ENCODE measurements around the gene CORIN. TPM values are rescaled to one million over a fixed set of nuclear protein-coding genes. Genes with fewer than 3 reads are reported as not detected.

CORIN gene
- total and polyA plus RNA-seq, 2 of the 4 experiments (the other 2 are of a cell fraction), result 20.3 to 24.7 TPM

DNA sequence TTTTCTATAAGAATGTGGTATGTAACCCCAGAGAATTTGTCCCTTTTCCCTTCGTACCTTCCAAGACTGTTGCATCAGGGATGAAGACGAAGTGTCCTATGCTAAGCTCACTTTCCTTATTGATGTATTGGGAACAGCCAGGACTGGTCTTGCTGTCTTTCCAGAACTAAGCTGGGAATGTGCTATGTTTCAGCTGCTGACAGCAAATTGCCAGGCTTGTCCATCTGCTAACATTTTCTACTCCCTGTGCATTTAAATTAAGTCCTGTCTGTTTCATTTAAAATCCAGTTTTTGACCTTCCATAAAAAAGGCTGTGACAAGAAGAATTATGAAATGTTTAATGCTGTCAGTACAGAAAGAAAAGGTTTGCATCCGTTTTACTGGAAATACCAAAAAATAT, 264.9 kb downstream of the CORIN start:
- peaks cover 36% of the 10 kb centered on the region for H3K36me3 ChIP-seq (ENCODE audit: control insufficient read depth, insufficient read depth, low read length)
- H2AK5ac ChIP-seq (ENCODE audit: low read depth, low read length), result no peak overlapping the region
- no peak overlapping the region for H2AFZ ChIP-seq (replicated peaks; ENCODE audit: low read length, poor library complexity)
- no peak for TF ChIP-seq CHD1 (IDR thresholded peaks at IDR 0.05; ENCODE audit: low read depth, low read length)
- TF ChIP-seq FOS (IDR thresholded peaks at IDR 0.05; ENCODE audit: low read depth, low read length), result no peak
- TF ChIP-seq SMC3 (IDR thresholded peaks at IDR 0.05; ENCODE audit: low read depth, low read length), result no peak
- TF ChIP-seq, protein P1, sequence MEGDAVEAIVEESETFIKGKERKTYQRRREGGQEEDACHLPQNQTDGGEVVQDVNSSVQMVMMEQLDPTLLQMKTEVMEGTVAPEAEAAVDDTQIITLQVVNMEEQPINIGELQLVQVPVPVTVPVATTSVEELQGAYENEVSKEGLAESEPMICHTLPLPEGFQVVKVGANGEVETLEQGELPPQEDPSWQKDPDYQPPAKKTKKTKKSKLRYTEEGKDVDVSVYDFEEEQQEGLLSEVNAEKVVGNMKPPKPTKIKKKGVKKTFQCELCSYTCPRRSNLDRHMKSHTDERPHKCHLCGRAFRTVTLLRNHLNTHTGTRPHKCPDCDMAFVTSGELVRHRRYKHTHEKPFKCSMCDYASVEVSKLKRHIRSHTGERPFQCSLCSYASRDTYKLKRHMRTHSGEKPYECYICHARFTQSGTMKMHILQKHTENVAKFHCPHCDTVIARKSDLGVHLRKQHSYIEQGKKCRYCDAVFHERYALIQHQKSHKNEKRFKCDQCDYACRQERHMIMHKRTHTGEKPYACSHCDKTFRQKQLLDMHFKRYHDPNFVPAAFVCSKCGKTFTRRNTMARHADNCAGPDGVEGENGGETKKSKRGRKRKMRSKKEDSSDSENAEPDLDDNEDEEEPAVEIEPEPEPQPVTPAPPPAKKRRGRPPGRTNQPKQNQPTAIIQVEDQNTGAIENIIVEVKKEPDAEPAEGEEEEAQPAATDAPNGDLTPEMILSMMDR (conservative IDR thresholded peaks at IDR 0.05; ENCODE audit: low read depth, low read length), result no peak
- TF ChIP-seq RFX5 (IDR thresholded peaks at IDR 0.05; ENCODE audit: low read depth, low read length), result no peak
- no peak for TF ChIP-seq NFE2L2 (IDR thresholded peaks at IDR 0.05; ENCODE audit: low read depth, low read length)
- TF ChIP-seq, protein P2, sequence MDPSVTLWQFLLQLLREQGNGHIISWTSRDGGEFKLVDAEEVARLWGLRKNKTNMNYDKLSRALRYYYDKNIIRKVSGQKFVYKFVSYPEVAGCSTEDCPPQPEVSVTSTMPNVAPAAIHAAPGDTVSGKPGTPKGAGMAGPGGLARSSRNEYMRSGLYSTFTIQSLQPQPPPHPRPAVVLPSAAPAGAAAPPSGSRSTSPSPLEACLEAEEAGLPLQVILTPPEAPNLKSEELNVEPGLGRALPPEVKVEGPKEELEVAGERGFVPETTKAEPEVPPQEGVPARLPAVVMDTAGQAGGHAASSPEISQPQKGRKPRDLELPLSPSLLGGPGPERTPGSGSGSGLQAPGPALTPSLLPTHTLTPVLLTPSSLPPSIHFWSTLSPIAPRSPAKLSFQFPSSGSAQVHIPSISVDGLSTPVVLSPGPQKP (IDR thresholded peaks at IDR 0.05; ENCODE audit: borderline replicate concordance, low read depth, low read length), result no peak
- TF ChIP-seq MXI1 (IDR thresholded peaks at IDR 0.05; ENCODE audit: borderline replicate concordance, low read depth, low read length), result no peak
- TF ChIP-seq RCOR1 (IDR thresholded peaks at IDR 0.05; ENCODE audit: insufficient replicate concordance, low read length), result no peak
- TF ChIP-seq BHLHE40 (IDR thresholded peaks at IDR 0.05; ENCODE audit: low read depth, low read length), result no peak
- no peak for TF ChIP-seq MAZ (IDR thresholded peaks at IDR 0.05; ENCODE audit: borderline replicate concordance, low read depth, low read length)
- no peak for TF ChIP-seq RAD21 (IDR thresholded peaks at IDR 0.05; ENCODE audit: low read length)
- TF ChIP-seq POLR2A (IDR thresholded peaks at IDR 0.05; ENCODE audit: low read depth, low read length), result no peak
- no peak for TF ChIP-seq CEBPB (IDR thresholded peaks at IDR 0.05; ENCODE audit: low read depth, low read length)
- no peak for TF ChIP-seq MAFK (IDR thresholded peaks at IDR 0.05; ENCODE audit: low read depth, low read length)
- H3K23ac ChIP-seq (ENCODE audit: low read depth, low read length), result no peak overlapping the region
- intact Hi-C loops (cut with micrococcal nuclease) (no loop called here), dilution Hi-C loops (cut with HindIII; ENCODE audit: low sequenced_read_pairs, unreplicated experiment) (no loop called here), in situ Hi-C loops (cut with MboI; ENCODE audit: low sequenced_read_pairs) (loop anchor here (25.0 kb wide), 1 partner anchor 636 kb away; no protein-coding TSS in a partner anchor)
- no peak overlapping the region for H2BK20ac ChIP-seq (ENCODE audit: low read depth, low read length)
- no peak overlapping the region for H3K56ac ChIP-seq (ENCODE audit: extremely low read depth, insufficient read depth, low read length)
- H3K4ac ChIP-seq (ENCODE audit: low read depth, low read length), result no peak overlapping the region
- no peak overlapping the region for H3K14ac ChIP-seq (replicated peaks; ENCODE audit: low read depth, low read length)
- no TSS peak for BruUV-seq (replicated peaks)
- H3K18ac ChIP-seq (ENCODE audit: low read depth, low read length), result no peak overlapping the region
- no peak overlapping the region for H4K91ac ChIP-seq (ENCODE audit: insufficient read depth, low read depth, low read length)
- WGBS, 2 experiments (ENCODE audit: extremely low coverage in 2 of 2, insufficient read length in 1 of 2), result 100% methylated on average over 2 of the region's 3 CpGs; no CpG with 5 or more reads in 1 of the 2 experiments
- H3K9me3 ChIP-seq (ENCODE audit: control insufficient read depth, insufficient read depth, low read length), result no peaks in the 10 kb centered on the region
- H3K9ac ChIP-seq (ENCODE audit: low read depth, low read length), result no peak overlapping the region
- DNase-seq (no peak), ATAC-seq (ENCODE audit: low read depth) (no peak)
- no peak overlapping the region for H3K4me2 ChIP-seq (ENCODE audit: low read depth, low read length)
- no peak overlapping the region for H3K4me3 ChIP-seq (ENCODE audit: insufficient read depth, low read depth, low read length)
- ChIA-PET CTCF (interaction anchor here (0.6 kb wide), 1 partner anchor 47 kb away, joined by 3 read pairs; no protein-coding TSS in a partner anchor), POLR2A (ENCODE audit: unreplicated experiment) (interaction anchor here (0.6 kb wide), 1 partner anchor 610 kb away, joined by 3 read pairs; no protein-coding TSS in a partner anchor)
- peaks cover 6% of the 10 kb centered on the region for H3K9me1 ChIP-seq (ENCODE audit: insufficient read depth, low read length)
- no peak overlapping the region for H4K5ac ChIP-seq (ENCODE audit: low read depth, low read length)
- no peaks in the 10 kb centered on the region for H3K4me1 ChIP-seq (ENCODE audit: control insufficient read depth, insufficient read depth, low read length)
- H2BK15ac ChIP-seq (ENCODE audit: low read depth, low read length), result no peak overlapping the region
- no peak overlapping the region for H2AK9ac ChIP-seq (replicated peaks; ENCODE audit: low read depth, low read length, poor library complexity)
- H2BK120ac ChIP-seq (ENCODE audit: low read depth, low read length), result no peak overlapping the region
- no peaks in the 10 kb centered on the region for H4K20me1 ChIP-seq (ENCODE audit: insufficient read depth, low read length)
- no peaks in the 10 kb centered on the region for H3K27me3 ChIP-seq (ENCODE audit: control insufficient read depth, insufficient read depth, low read length)
- no peak overlapping the region for H4K8ac ChIP-seq (ENCODE audit: low read depth in 2 of 2, low read length in 2 of 2)
- peaks cover 3 to 6% of the 10 kb centered on the region in 2 experiments; a peak in 2 of 4 replicates for H3K79me1 ChIP-seq (ENCODE audit: low read depth in 1 of 2, low read length in 2 of 2)
- no peak overlapping the region for H2BK5ac ChIP-seq (ENCODE audit: low read depth, low read length, poor library complexity, severe bottlenecking)
- no peak overlapping the region for H3K27ac ChIP-seq (ENCODE audit: insufficient read depth, low read length)
